Bronchial epithelial cell (primary cell): ENCODE data around the gene MRTFB. TPM values are rescaled to one million over a fixed set of nuclear protein-coding genes. Genes with fewer than 3 reads are reported as not detected.

Experiments used
- DNase-seq: peaks from one replicate; pipeline ENCODE4 v3.0.0-alpha.2; 2010; ENCODE audit warnings: low read depth
- FAIRE-seq: peaks from 2 replicates; lab custom pipeline; 2011; peaks lifted over from hg19 to GRCh38; lab: Jason Lieb, UNC
- H3K27me3 ChIP-seq: 2 replicates; pipeline ENCODE4 v1.5.1; 2011; ENCODE audit warnings: low read length; ENCODE audit not compliant: control insufficient read depth, insufficient read depth
- H3K36me3 ChIP-seq: 2 replicates; pipeline ENCODE4 v1.5.1; 2011; ENCODE audit warnings: low read length; ENCODE audit not compliant: control insufficient read depth, insufficient read depth
- H3K4me3 ChIP-seq: 2 replicates; pipeline ENCODE4 v1.5.1; 2011; ENCODE audit warnings: mild to moderate bottlenecking, low read depth, low read length, control low read depth
- total RNA-seq: library from RNA; depleted of rRNA; stranded (reverse); fragments of >200 nt; gene quantifications from 2 replicates; pipeline ENCODE4 v1.2.1, GENCODE V29; 2014
- TF ChIP-seq, protein P1 (sequence below): IDR thresholded peaks from 2 replicates; pipeline ENCODE4 v1.5.1; 2011; ENCODE audit warnings: mild to moderate bottlenecking, moderate library complexity, low read length, control low read depth, inconsistent platforms; ENCODE audit not compliant: insufficient read depth, severe bottlenecking

MRTFB gene
- total RNA-seq, 1 donor from 2014 or later = 6.8 TPM

DNA sequence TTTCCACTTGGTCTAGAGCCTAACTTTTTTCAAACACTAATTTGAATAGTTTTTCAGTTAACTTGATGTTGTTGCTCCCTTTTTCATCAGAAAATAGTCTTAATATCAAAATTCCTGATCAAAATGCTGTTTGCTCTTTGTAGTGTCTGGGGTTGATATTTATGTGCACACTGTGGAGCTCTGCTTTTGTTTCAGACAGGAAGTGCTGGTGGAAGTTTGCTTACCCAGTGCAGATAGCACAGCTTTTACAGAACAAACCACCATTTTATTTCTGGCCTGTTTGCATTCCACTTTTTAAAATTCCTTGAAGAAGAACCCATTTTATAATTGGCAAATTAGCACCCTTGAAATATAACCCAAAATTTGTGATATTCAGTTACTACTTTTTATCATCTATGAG, 125.4 kb downstream of the MRTFB start:
- no peak for DNase-seq
- H3K36me3 ChIP-seq = no peaks in the 10 kb centered on the region
- FAIRE-seq = no peak
- H3K27me3 ChIP-seq = no peaks in the 10 kb centered on the region
- TF ChIP-seq, protein P1, sequence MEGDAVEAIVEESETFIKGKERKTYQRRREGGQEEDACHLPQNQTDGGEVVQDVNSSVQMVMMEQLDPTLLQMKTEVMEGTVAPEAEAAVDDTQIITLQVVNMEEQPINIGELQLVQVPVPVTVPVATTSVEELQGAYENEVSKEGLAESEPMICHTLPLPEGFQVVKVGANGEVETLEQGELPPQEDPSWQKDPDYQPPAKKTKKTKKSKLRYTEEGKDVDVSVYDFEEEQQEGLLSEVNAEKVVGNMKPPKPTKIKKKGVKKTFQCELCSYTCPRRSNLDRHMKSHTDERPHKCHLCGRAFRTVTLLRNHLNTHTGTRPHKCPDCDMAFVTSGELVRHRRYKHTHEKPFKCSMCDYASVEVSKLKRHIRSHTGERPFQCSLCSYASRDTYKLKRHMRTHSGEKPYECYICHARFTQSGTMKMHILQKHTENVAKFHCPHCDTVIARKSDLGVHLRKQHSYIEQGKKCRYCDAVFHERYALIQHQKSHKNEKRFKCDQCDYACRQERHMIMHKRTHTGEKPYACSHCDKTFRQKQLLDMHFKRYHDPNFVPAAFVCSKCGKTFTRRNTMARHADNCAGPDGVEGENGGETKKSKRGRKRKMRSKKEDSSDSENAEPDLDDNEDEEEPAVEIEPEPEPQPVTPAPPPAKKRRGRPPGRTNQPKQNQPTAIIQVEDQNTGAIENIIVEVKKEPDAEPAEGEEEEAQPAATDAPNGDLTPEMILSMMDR = no peak
- H3K4me3 ChIP-seq = no peak overlapping the region

DNA sequence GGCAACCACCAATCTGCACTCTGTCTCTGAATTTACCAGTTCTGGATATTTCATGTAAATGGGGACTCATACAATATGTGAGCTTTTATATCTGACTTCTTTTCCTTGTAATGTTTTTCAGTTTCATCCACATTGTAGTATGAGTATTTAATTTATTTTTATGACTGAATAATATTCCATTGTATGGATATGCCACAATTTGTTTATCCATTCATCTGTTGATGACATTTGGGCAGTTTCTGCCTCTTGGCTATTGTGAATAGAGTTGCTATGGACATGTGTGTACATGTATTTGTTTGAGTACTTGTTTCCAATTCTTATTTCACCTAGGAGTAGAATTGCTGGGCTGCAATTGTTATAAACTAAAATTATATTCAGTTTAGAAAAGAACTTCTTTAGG, 126.9 kb downstream of the MRTFB start:
- Histone ChIP-seq H3K27me3 (no peaks in the 10 kb centered on the region), H3K36me3 (no peaks in the 10 kb centered on the region), H3K4me3 (no peak overlapping the region)
- no peak for DNase-seq
- FAIRE-seq = no peak
- TF ChIP-seq, protein P1 = no peak

- DNase-seq (no peak), FAIRE-seq (no peak)
- Histone ChIP-seq H3K36me3 (no peaks in the 10 kb centered on the region), H3K4me3 (no peak overlapping the region), H3K27me3 (no peaks in the 10 kb centered on the region)
- TF ChIP-seq, protein P1 = no peak
Observed at GRCh38 chr16:14198572-14198971, 127.5 kb downstream of the MRTFB start.

GRCh38 chr16:14199199-14199598, 128.1 kb downstream of the MRTFB start:
- FAIRE-seq = no peak
- no peaks in the 10 kb centered on the region for H3K36me3 ChIP-seq
- no peak for DNase-seq

DNA sequence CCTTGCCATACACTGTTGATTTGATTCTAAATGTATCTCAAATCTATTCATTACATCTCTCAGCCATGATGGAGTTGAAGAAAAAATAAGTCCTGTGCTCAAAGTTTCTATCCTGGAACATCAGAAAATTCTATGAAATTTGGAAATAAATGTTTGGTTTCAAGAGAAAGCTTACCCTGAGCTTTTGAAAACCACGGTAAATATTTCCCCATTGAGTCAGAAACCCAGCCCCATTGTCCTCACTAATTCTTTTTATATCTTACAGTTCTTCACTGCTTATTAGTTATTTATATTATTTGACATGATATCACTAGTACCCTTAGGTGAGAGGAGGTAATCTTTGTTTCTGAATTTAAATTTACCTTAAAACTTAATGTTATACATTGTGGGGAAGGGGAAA, 128.5 kb downstream of the MRTFB start:
- TF ChIP-seq, protein P1 = no peak
- Histone ChIP-seq H3K27me3 (no peaks in the 10 kb centered on the region), H3K4me3 (no peak overlapping the region), H3K36me3 (no peaks in the 10 kb centered on the region)
- DNase-seq (peak; percentile 29), FAIRE-seq (no peak)

More at GRCh38 chr16:14199199-14199598, 128.1 kb downstream of the MRTFB start:
- no peak overlapping the region for H3K4me3 ChIP-seq
- TF ChIP-seq, protein P1 = no peak
- H3K27me3 ChIP-seq = no peaks in the 10 kb centered on the region

DNA sequence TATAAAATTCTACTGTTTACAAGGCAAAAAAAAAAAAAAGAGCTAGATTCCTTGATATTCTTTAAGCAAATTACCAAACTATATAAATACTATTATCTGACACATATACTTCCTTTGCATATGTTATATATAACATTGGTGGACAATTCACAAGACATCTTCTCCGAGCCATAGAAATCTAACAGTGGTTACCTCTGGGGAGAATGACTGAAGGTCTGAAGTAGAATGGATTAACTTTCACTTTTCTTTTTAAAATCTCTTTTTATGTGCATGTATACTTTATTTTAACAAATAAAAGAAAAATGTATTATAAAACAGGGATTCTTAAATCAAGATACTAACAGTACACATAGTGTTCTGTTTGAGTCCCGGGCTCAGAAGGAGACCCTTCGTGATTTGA, 131.0 kb downstream of the MRTFB start:
- no peak for DNase-seq
- FAIRE-seq = no peak
- H3K36me3 ChIP-seq = peaks cover 2% of the 10 kb centered on the region
- no peak overlapping the region for H3K4me3 ChIP-seq
- H3K27me3 ChIP-seq = no peaks in the 10 kb centered on the region
- TF ChIP-seq, protein P1 = no peak
